HFFc6 (cell line): ENCODE measurements around the gene AKT3. TPM values are rescaled to one million over a fixed set of nuclear protein-coding genes. Genes with fewer than 3 reads are reported as not detected.
A peak's percentile ranks its signal among the peaks of the same experiment; 100 is the strongest.

Source experiments
- DNase-seq: peaks from one replicate; pipeline ENCODE4 v3.0.0-alpha.2; 2018
- H3K27ac Mint-ChIP-seq: 2 replicates; pipeline ENCODE4 v1.8.0; 2020; ENCODE audit warnings: mild to moderate bottlenecking, mixed read lengths
- H3K27me3 Mint-ChIP-seq: 2 replicates; pipeline ENCODE4 v1.8.0; 2021; ENCODE audit warnings: mild to moderate bottlenecking, moderate library complexity, mixed read lengths; ENCODE audit not compliant: insufficient read depth
- H3K36me3 Mint-ChIP-seq: 2 replicates; pipeline ENCODE4 v1.8.0; 2021; ENCODE audit warnings: low read depth, mixed read lengths
- H3K4me1 Mint-ChIP-seq: 2 replicates; pipeline ENCODE4 v1.8.0; 2020; ENCODE audit warnings: low read depth, mixed read lengths
- H3K4me3 Mint-ChIP-seq: 2 replicates; pipeline ENCODE4 v1.8.0; 2020; ENCODE audit warnings: mild to moderate bottlenecking, moderate library complexity, mixed read lengths
- H3K9me3 Mint-ChIP-seq: 2 replicates; pipeline ENCODE4 v1.8.0; 2020; ENCODE audit warnings: mild to moderate bottlenecking, mixed read lengths
- CTCF ChIP-seq: fragments of 200-600 bp; sonication (generic); IDR thresholded peaks from 2 replicates; pipeline ENCODE4 v1.5.0; 2021; ENCODE audit warnings: antibody characterized with exemption, mild to moderate bottlenecking
- total RNA-seq, 6 experiments: library from RNA; stranded (reverse); fragmentation: NEBNext Ultra II Directional; extraction: Animal tissue kit (Norgen Biotek cat#: 25700); gene quantifications; 2 replicates in 1 of 6; 3 replicates in 5 of 6; pipeline ENCODE4 v1.2.3, GENCODE V29; 2021

Gene AKT3
- total RNA-seq, 6 experiments from 2014 or later, result 66.8 to 85.4 (median 75.1) TPM

- Mint-ChIP-seq H3K27me3 (no peaks in the 10 kb centered on the region), H3K4me3 (peak overlapping the region; percentile 27), H3K27ac (peak overlapping the region; percentile 70), H3K4me1 (peaks cover 32% of the 10 kb centered on the region), H3K9me3 (peaks cover 5% of the 10 kb centered on the region; the same call in 1 of the 2 replicates), H3K36me3 (peaks cover 17% of the 10 kb centered on the region)
- no peak for TF ChIP-seq CTCF
- peak; percentile 30 for DNase-seq
These were observed 290.4 kb downstream of the AKT3 start for GRCh38 chr1:243559575-243560162.

GRCh38 chr1:243558576-243558975, 291.5 kb downstream of the AKT3 start:
- Mint-ChIP-seq H3K4me3 (no peak overlapping the region), H3K27me3 (no peaks in the 10 kb centered on the region), H3K36me3 (peaks cover 17% of the 10 kb centered on the region), H3K4me1 (peaks cover 27% of the 10 kb centered on the region), H3K27ac (no peak overlapping the region), H3K9me3 (peaks cover 5% of the 10 kb centered on the region; the same call in 1 of the 2 replicates)
- no peak for DNase-seq
- TF ChIP-seq CTCF, result no peak

- TF ChIP-seq CTCF, result no peak
- Mint-ChIP-seq H3K36me3 (peaks cover 17% of the 10 kb centered on the region), H3K4me1 (peaks cover 27% of the 10 kb centered on the region), H3K9me3 (peaks cover 5% of the 10 kb centered on the region; the same call in 1 of the 2 replicates), H3K27me3 (no peaks in the 10 kb centered on the region), H3K27ac (no peak overlapping the region), H3K4me3 (no peak overlapping the region)
- DNase-seq, result no peak
These were observed 292.2 kb downstream of the AKT3 start for GRCh38 chr1:243557866-243558265.

- H3K27me3 Mint-ChIP-seq, result no peaks in the 10 kb centered on the region
- peaks cover 35% of the 10 kb centered on the region for H3K4me1 Mint-ChIP-seq
- no peak overlapping the region for H3K27ac Mint-ChIP-seq
- H3K36me3 Mint-ChIP-seq, result peaks cover 11% of the 10 kb centered on the region
- H3K9me3 Mint-ChIP-seq, result no peaks in the 10 kb centered on the region
- no peak for DNase-seq
- H3K4me3 Mint-ChIP-seq, result no peak overlapping the region
- no peak for TF ChIP-seq CTCF
These were observed 295.4 kb downstream of the AKT3 start for GRCh38 chr1:243554686-243555085.

- peaks cover 13% of the 10 kb centered on the region for H3K36me3 Mint-ChIP-seq
- no peak overlapping the region for H3K27ac Mint-ChIP-seq
- no peak overlapping the region for H3K4me3 Mint-ChIP-seq
- peaks cover 38% of the 10 kb centered on the region for H3K4me1 Mint-ChIP-seq
- no peak for DNase-seq
- H3K9me3 Mint-ChIP-seq, result no peaks in the 10 kb centered on the region
- no peaks in the 10 kb centered on the region for H3K27me3 Mint-ChIP-seq
- TF ChIP-seq CTCF, result no peak
These were observed 297.0 kb downstream of the AKT3 start for GRCh38 chr1:243553090-243553489.

GRCh38 chr1:243550276-243550675, 299.8 kb downstream of the AKT3 start:
- Mint-ChIP-seq H3K27ac (peak overlapping the region; percentile 77), H3K9me3 (no peaks in the 10 kb centered on the region), H3K36me3 (peaks cover 22% of the 10 kb centered on the region), H3K4me3 (peak overlapping the region; percentile 45), H3K27me3 (no peaks in the 10 kb centered on the region), H3K4me1 (peaks cover 33% of the 10 kb centered on the region)
- DNase-seq, result peak; percentile 58
- TF ChIP-seq CTCF, result no peak
